Upper lobe of left lung (tissue), 4 donors: Measurements from ENCODE around the gene CD82.

ENCODE experiments used
- CTCF ChIP-seq, 6 experiments: fragments of 450-650 bp in 4 of 6; fragments of 200-600 bp in 2 of 6; sonication (generic) in 2 of 6; IDR thresholded peaks; one replicate each; pipeline ENCODE4 v1.5.1; 2016 to 2019; ENCODE audit warnings: antibody characterized with exemption in 6 of 6
- EP300 ChIP-seq, 4 donors: sonication (generic); formaldehyde crosslinking; IDR thresholded peaks; one replicate each; pipeline ENCODE4 v1.5.1; 2017; ENCODE audit warnings: antibody characterized with exemption in 4 of 4, control low read depth in 2 of 4
- POLR2A ChIP-seq, 4 donors: fragments of 450-650 bp; IDR thresholded peaks; one replicate each; pipeline ENCODE4 v1.5.1; 2016 to 2017; ENCODE audit warnings: antibody characterized with exemption in 4 of 4, mild to moderate bottlenecking in 2 of 4
- POLR2AphosphoS5 ChIP-seq, 2 donors: sonication (generic); formaldehyde crosslinking; IDR thresholded peaks; one replicate each; pipeline ENCODE4 v1.5.1; 2017; ENCODE audit warnings: antibody characterized with exemption in 2 of 2

- no peak for TF ChIP-seq POLR2A (IDR thresholded peaks at IDR 0.05)
- TF ChIP-seq EP300 (IDR thresholded peaks at IDR 0.05), result no peak
- TF ChIP-seq CTCF (IDR thresholded peaks at IDR 0.05), result no peak
- no peak for TF ChIP-seq POLR2AphosphoS5 (IDR thresholded peaks at IDR 0.05)
Observed at GRCh38 chr11:44518968-44519550, 46.4 kb upstream of the CD82 start.
